ENCODE data around the gene SRC. TPM values are rescaled to one million over a fixed set of nuclear protein-coding genes. Genes with fewer than 3 reads are reported as not detected.

Gene SRC
- total RNA-seq, 1 donor from 2014 or later, result 15.4 TPM

GRCh38 chr20:37298190-37298939 lies 47.6 kb upstream of the SRC start:
- H3K9me3 ChIP-seq (ENCODE audit: low read depth), result no peaks in the 10 kb centered on the region
- H3F3A ChIP-seq (ENCODE audit: low read depth), result peaks cover 18% of the 10 kb centered on the region
- no peak for DNase-seq (ENCODE audit: low spot score)
- peaks cover 2% of the 10 kb centered on the region for H3K36me3 ChIP-seq
- no peak overlapping the region for H2AFZ ChIP-seq (replicated peaks)
- no peak overlapping the region for H3K4me2 ChIP-seq
- no peaks in the 10 kb centered on the region for H3K27me3 ChIP-seq
- Mint-ChIP-seq H3K36me3 (peaks cover 38% of the 10 kb centered on the region), H3K9me3 (peaks cover 4% of the 10 kb centered on the region), H3K27me3 (ENCODE audit: insufficient read depth, low read depth) (peaks cover 2% of the 10 kb centered on the region), H3K4me1 (peaks cover 14% of the 10 kb centered on the region), H3K27ac (no peak overlapping the region), H3K4me3 (no peak overlapping the region)
- no peak overlapping the region for H3K4me3 ChIP-seq
- peaks cover 21% of the 10 kb centered on the region for H3K4me1 ChIP-seq
- H3K27ac ChIP-seq, result no peak overlapping the region
- peaks cover 60% of the 10 kb centered on the region for H3K79me2 ChIP-seq (ENCODE audit: low read depth)
- TF ChIP-seq EZH2phosphoT487 (IDR thresholded peaks at IDR 0.05), result no peak
- no peak for TF ChIP-seq EZH2 (IDR thresholded peaks at IDR 0.05)
- TF ChIP-seq, protein P1, sequence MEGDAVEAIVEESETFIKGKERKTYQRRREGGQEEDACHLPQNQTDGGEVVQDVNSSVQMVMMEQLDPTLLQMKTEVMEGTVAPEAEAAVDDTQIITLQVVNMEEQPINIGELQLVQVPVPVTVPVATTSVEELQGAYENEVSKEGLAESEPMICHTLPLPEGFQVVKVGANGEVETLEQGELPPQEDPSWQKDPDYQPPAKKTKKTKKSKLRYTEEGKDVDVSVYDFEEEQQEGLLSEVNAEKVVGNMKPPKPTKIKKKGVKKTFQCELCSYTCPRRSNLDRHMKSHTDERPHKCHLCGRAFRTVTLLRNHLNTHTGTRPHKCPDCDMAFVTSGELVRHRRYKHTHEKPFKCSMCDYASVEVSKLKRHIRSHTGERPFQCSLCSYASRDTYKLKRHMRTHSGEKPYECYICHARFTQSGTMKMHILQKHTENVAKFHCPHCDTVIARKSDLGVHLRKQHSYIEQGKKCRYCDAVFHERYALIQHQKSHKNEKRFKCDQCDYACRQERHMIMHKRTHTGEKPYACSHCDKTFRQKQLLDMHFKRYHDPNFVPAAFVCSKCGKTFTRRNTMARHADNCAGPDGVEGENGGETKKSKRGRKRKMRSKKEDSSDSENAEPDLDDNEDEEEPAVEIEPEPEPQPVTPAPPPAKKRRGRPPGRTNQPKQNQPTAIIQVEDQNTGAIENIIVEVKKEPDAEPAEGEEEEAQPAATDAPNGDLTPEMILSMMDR (IDR thresholded peaks at IDR 0.05), result no peak
- no peak overlapping the region for H3K9ac ChIP-seq
- H4K20me1 ChIP-seq (ENCODE audit: low read depth), result peaks cover 22% of the 10 kb centered on the region

DNA sequence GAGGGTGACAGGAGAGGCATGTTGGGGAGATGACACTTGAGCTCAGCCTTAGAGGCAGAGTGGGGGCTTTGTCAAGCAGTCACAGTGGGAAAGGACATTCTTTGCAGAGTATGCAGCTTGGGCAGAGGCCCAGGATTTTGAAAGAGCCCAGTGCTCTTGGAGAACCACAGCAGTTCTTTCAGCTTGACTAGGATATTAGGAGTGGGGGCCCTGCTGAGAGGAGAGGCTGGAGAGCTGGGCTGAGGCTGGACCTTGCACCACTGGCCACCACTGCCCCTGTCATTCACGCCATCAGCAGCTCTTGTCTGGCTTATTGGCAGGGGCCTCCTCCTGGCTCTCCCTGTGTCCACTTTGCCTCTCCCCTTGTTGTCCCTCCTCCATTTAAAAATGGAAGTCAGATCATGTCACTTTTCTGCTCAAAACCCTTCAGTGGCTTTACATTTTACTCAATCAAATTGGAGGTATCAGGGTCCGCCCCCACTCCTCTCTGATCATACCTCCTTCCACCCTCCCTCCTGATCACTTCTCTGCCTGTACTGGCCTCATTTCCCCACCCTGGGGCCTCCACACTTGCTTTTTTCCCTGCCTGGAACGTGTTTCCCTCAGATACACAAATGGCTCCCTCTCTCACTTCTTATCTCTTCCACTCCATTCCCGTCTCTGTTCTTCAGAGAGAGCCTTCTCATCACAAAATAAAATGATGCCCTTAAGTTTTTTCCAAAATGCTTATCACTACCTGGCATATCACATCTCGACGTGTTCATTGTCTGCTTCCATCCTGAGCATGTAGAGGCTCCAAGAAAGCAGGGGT lies 46.0 kb upstream of the SRC start:
- H3K27me3 Mint-ChIP-seq (ENCODE audit: insufficient read depth, low read depth), result peaks cover 2% of the 10 kb centered on the region
- no peak overlapping the region for H3K27ac ChIP-seq
- H3K27ac Mint-ChIP-seq, result peak overlapping the region; percentile 21
- peaks cover 49% of the 10 kb centered on the region for H3K79me2 ChIP-seq (ENCODE audit: low read depth)
- no peak overlapping the region for H2AFZ ChIP-seq (replicated peaks)
- H3K36me3 Mint-ChIP-seq, result peaks cover 37% of the 10 kb centered on the region
- H3K4me3 ChIP-seq, result no peak overlapping the region
- no peak overlapping the region for H3K9ac ChIP-seq
- no peaks in the 10 kb centered on the region for H3K9me3 ChIP-seq (ENCODE audit: low read depth)
- peaks cover 8% of the 10 kb centered on the region for H3K36me3 ChIP-seq
- peaks cover 18% of the 10 kb centered on the region for H3K4me1 Mint-ChIP-seq
- H3K9me3 Mint-ChIP-seq, result no peaks in the 10 kb centered on the region
- TF ChIP-seq EZH2 (IDR thresholded peaks at IDR 0.05) (no peak), EZH2phosphoT487 (IDR thresholded peaks at IDR 0.05) (no peak)
- TF ChIP-seq, protein P1 (IDR thresholded peaks at IDR 0.05), result no peak
- H3K27me3 ChIP-seq, result no peaks in the 10 kb centered on the region
- no peak overlapping the region for H3K4me3 Mint-ChIP-seq
- no peak overlapping the region for H3K4me2 ChIP-seq
- peaks cover 23% of the 10 kb centered on the region for H3K4me1 ChIP-seq
- peaks cover 19% of the 10 kb centered on the region for H4K20me1 ChIP-seq (ENCODE audit: low read depth)
- H3F3A ChIP-seq (ENCODE audit: low read depth), result peaks cover 5% of the 10 kb centered on the region
- DNase-seq (ENCODE audit: low spot score), result no peak

DNA sequence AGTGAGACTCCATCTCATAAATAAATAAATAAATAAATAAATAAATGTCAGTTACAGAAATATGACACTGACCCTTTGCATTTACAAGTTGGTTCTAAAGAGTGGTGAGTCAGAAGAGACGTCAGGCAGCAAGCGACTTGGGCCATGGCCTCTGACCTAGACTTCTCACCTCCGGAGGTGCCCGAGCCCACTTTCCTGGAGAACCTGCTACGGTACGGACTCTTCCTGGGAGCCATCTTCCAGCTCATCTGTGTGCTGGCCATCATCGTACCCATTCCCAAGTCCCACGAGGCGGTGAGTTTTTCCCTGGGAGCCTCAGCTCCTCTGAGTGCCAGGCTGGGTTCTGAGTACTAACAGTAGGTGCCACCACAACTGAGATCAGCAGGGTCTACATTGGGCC lies 44.8 kb upstream of the SRC start:
- Histone ChIP-seq H3K27me3 (no peaks in the 10 kb centered on the region), H3K79me2 (ENCODE audit: low read depth) (peaks cover 41% of the 10 kb centered on the region), H3K27ac (no peak overlapping the region), H3K4me3 (no peak overlapping the region), H2AFZ (replicated peaks) (no peak overlapping the region), H3K4me2 (no peak overlapping the region), H3F3A (ENCODE audit: low read depth) (no peaks in the 10 kb centered on the region), H3K36me3 (peaks cover 8% of the 10 kb centered on the region), H3K4me1 (peaks cover 23% of the 10 kb centered on the region), H3K9me3 (ENCODE audit: low read depth) (no peaks in the 10 kb centered on the region), H3K9ac (no peak overlapping the region), H4K20me1 (ENCODE audit: low read depth) (peaks cover 7% of the 10 kb centered on the region)
- peaks cover 4% of the 10 kb centered on the region for H3K27me3 Mint-ChIP-seq (ENCODE audit: insufficient read depth, low read depth)
- no peak for TF ChIP-seq EZH2phosphoT487 (IDR thresholded peaks at IDR 0.05)
- peaks cover 11% of the 10 kb centered on the region for H3K4me1 Mint-ChIP-seq
- peaks cover 37% of the 10 kb centered on the region for H3K36me3 Mint-ChIP-seq
- no peak overlapping the region for H3K4me3 Mint-ChIP-seq
- H3K9me3 Mint-ChIP-seq, result no peaks in the 10 kb centered on the region
- no peak for DNase-seq (ENCODE audit: low spot score)
- H3K27ac Mint-ChIP-seq, result no peak overlapping the region
